ENCODE data around the gene MAP2K3.

The MAP2K3 gene

DNA sequence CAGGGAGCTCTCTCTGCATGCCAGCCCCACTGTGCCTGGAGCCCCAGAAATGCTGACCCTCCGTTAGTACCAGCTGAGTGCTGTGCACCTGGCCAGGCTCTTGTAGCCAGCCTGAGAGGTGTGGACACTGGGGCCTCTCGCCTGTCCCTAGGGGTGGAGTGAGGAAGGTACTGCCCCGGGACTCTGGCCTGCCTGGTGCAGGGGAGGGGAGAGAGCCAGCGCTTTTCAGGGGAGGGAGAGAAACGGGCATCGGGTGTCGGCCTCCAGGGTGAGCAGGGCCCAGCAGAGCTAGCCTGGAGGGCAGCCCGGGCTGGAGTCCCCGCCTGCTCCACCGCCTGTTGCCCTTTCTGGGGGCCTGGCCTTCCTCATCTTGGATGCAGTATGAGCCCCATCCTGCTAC, 13.1 kb downstream of the MAP2K3 start:
- H3K36me3 ChIP-seq (ENCODE audit: control insufficient read depth in 2 of 2, insufficient read depth in 2 of 2, low read length in 2 of 2): peaks cover 29 to 34% of the 10 kb centered on the region in 2 donors

DNA sequence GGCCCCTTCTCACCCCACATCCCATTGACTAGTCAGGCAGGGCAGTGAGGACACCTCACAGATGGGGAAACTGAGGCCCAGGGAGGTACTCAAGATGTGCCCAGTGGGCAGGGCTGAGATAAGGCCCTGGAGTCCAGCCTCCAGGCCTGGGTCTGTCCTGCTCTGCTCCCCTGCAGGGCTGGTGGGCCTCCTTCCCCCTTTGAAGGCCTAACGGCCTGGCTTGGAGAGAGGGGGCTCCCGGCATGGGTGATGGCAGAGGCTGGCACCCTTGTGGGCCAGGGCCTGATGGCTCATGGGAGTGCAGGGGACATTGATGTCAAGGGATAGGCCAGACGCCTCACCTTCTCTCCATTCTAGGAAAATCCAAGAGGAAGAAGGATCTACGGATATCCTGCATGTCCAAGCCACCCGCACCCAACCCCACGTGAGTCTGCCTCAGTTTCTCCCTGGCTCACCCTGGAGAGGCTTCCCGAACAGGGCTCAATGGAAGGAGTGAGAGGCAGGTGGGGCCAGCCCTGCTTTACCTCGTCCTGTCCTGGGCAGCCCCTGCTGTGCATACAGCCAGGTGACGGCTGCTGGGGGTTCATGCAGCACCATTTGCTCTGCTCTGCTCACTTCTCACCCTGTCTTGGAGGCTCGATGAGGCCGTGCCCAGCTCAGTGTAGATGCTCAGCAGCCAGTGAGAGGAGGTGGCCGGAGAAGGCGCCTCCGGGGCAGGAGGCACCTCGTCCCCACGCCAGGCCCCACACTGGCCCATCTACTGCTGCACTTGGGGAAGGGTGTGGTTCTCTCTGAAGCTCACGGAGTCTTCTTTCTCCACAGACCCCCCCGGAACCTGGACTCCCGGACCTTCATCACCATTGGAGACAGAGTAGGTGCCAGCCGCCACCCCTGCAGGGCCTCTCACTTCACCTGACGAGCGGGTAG, 13.8 kb downstream of the MAP2K3 start:
- Histone ChIP-seq H3K9ac (ENCODE audit: low read depth in 1 of 2, low read length in 2 of 2) (no peak overlapping the region), H3K4me1 (ENCODE audit: control insufficient read depth in 2 of 2, insufficient read depth in 2 of 2, low read length in 2 of 2) (peaks cover 6 to 10% of the 10 kb centered on the region in 2 donors), H3K27ac (ENCODE audit: low read depth in 2 of 2, low read length in 2 of 2) (no peak overlapping the region), H3K27me3 (ENCODE audit: control insufficient read depth in 2 of 2, insufficient read depth in 2 of 2, low read length in 2 of 2) (no peaks in the 10 kb centered on the region), H3K4me3 (ENCODE audit: low read length in 2 of 2) (no peak overlapping the region), H3K36me3 (ENCODE audit: control insufficient read depth in 2 of 2, insufficient read depth in 2 of 2, low read length in 2 of 2) (peaks cover 35 to 37% of the 10 kb centered on the region in 2 donors), H3K9me3 (ENCODE audit: control insufficient read depth in 2 of 2, low read length in 2 of 2) (peaks cover 0 to 2% of the 10 kb centered on the region in 2 donors)

More for the DNA sequence above, 13.1 kb downstream of the MAP2K3 start:
- peaks cover 0 to 2% of the 10 kb centered on the region in 2 donors for H3K9me3 ChIP-seq (ENCODE audit: control insufficient read depth in 2 of 2, low read length in 2 of 2)
- H3K9ac ChIP-seq (ENCODE audit: low read depth in 1 of 2, low read length in 2 of 2): no peak overlapping the region
- peaks cover 6 to 10% of the 10 kb centered on the region in 2 donors for H3K4me1 ChIP-seq (ENCODE audit: control insufficient read depth in 2 of 2, insufficient read depth in 2 of 2, low read length in 2 of 2)
- no peak overlapping the region for H3K4me3 ChIP-seq (ENCODE audit: low read length in 2 of 2)
- H3K27ac ChIP-seq (ENCODE audit: low read depth in 2 of 2, low read length in 2 of 2): no peak overlapping the region
- H3K27me3 ChIP-seq (ENCODE audit: control insufficient read depth in 2 of 2, insufficient read depth in 2 of 2, low read length in 2 of 2): no peaks in the 10 kb centered on the region

GRCh38 chr17:21298983-21299519, 14.5 kb downstream of the MAP2K3 start:
- Histone ChIP-seq H3K9me3 (ENCODE audit: control insufficient read depth in 2 of 2, low read length in 2 of 2) (peaks cover 0 to 2% of the 10 kb centered on the region in 2 donors), H3K27ac (ENCODE audit: low read depth in 2 of 2, low read length in 2 of 2) (no peak overlapping the region), H3K27me3 (ENCODE audit: control insufficient read depth in 2 of 2, insufficient read depth in 2 of 2, low read length in 2 of 2) (no peaks in the 10 kb centered on the region), H3K36me3 (ENCODE audit: control insufficient read depth in 2 of 2, insufficient read depth in 2 of 2, low read length in 2 of 2) (peaks cover 41 to 42% of the 10 kb centered on the region in 2 donors), H3K4me3 (ENCODE audit: low read length in 2 of 2) (no peak overlapping the region), H3K4me1 (ENCODE audit: control insufficient read depth in 2 of 2, insufficient read depth in 2 of 2, low read length in 2 of 2) (peaks cover 6 to 10% of the 10 kb centered on the region in 2 donors), H3K9ac (ENCODE audit: low read depth in 1 of 2, low read length in 2 of 2) (no peak overlapping the region)

- Histone ChIP-seq H3K4me1 (ENCODE audit: control insufficient read depth in 2 of 2, insufficient read depth in 2 of 2, low read length in 2 of 2) (peaks cover 2 to 3% of the 10 kb centered on the region in 2 donors), H3K4me3 (ENCODE audit: low read length in 2 of 2) (no peak overlapping the region), H3K27ac (ENCODE audit: low read depth in 2 of 2, low read length in 2 of 2) (no peak overlapping the region), H3K9ac (ENCODE audit: low read depth in 1 of 2, low read length in 2 of 2) (no peak overlapping the region), H3K9me3 (ENCODE audit: control insufficient read depth in 2 of 2, low read length in 2 of 2) (no peaks in the 10 kb centered on the region), H3K36me3 (ENCODE audit: control insufficient read depth in 2 of 2, insufficient read depth in 2 of 2, low read length in 2 of 2) (peaks cover 44% of the 10 kb centered on the region in 2 donors), H3K27me3 (ENCODE audit: control insufficient read depth in 2 of 2, insufficient read depth in 2 of 2, low read length in 2 of 2) (no peaks in the 10 kb centered on the region)
Observed at GRCh38 chr17:21299981-21300600, 15.6 kb downstream of the MAP2K3 start.

GRCh38 chr17:21300601-21301571, 16.4 kb downstream of the MAP2K3 start:
- H3K4me3 ChIP-seq (ENCODE audit: low read length in 2 of 2): no peak overlapping the region
- no peaks in the 10 kb centered on the region for H3K27me3 ChIP-seq (ENCODE audit: control insufficient read depth in 2 of 2, insufficient read depth in 2 of 2, low read length in 2 of 2)
- no peaks in the 10 kb centered on the region for H3K9me3 ChIP-seq (ENCODE audit: control insufficient read depth in 2 of 2, low read length in 2 of 2)
- H3K4me1 ChIP-seq (ENCODE audit: control insufficient read depth in 2 of 2, insufficient read depth in 2 of 2, low read length in 2 of 2): no peaks in the 10 kb centered on the region
- H3K36me3 ChIP-seq (ENCODE audit: control insufficient read depth in 2 of 2, insufficient read depth in 2 of 2, low read length in 2 of 2): peaks cover 44% of the 10 kb centered on the region in 2 donors
- H3K9ac ChIP-seq (ENCODE audit: low read depth in 1 of 2, low read length in 2 of 2): no peak overlapping the region
- no peak overlapping the region for H3K27ac ChIP-seq (ENCODE audit: low read depth in 2 of 2, low read length in 2 of 2)

- H3K36me3 ChIP-seq (ENCODE audit: control insufficient read depth in 2 of 2, insufficient read depth in 2 of 2, low read length in 2 of 2): peaks cover 44 to 49% of the 10 kb centered on the region in 2 donors
- H3K9ac ChIP-seq (ENCODE audit: low read depth in 1 of 2, low read length in 2 of 2): no peak overlapping the region
- H3K27me3 ChIP-seq (ENCODE audit: control insufficient read depth in 2 of 2, insufficient read depth in 2 of 2, low read length in 2 of 2): no peaks in the 10 kb centered on the region
- H3K9me3 ChIP-seq (ENCODE audit: control insufficient read depth in 2 of 2, low read length in 2 of 2): no peaks in the 10 kb centered on the region
- H3K4me1 ChIP-seq (ENCODE audit: control insufficient read depth in 2 of 2, insufficient read depth in 2 of 2, low read length in 2 of 2): no peaks in the 10 kb centered on the region
- H3K27ac ChIP-seq (ENCODE audit: low read depth in 2 of 2, low read length in 2 of 2): no peak overlapping the region
- H3K4me3 ChIP-seq (ENCODE audit: low read length in 2 of 2): no peak overlapping the region
Observed at GRCh38 chr17:21301593-21302550, 17.4 kb downstream of the MAP2K3 start.

- Histone ChIP-seq H3K9me3 (ENCODE audit: control insufficient read depth in 2 of 2, low read length in 2 of 2) (no peaks in the 10 kb centered on the region), H3K36me3 (ENCODE audit: control insufficient read depth in 2 of 2, insufficient read depth in 2 of 2, low read length in 2 of 2) (peaks cover 44 to 49% of the 10 kb centered on the region in 2 donors), H3K27me3 (ENCODE audit: control insufficient read depth in 2 of 2, insufficient read depth in 2 of 2, low read length in 2 of 2) (no peaks in the 10 kb centered on the region), H3K27ac (ENCODE audit: low read depth in 2 of 2, low read length in 2 of 2) (no peak overlapping the region), H3K4me1 (ENCODE audit: control insufficient read depth in 2 of 2, insufficient read depth in 2 of 2, low read length in 2 of 2) (no peaks in the 10 kb centered on the region), H3K9ac (ENCODE audit: low read depth in 1 of 2, low read length in 2 of 2) (no peak overlapping the region), H3K4me3 (ENCODE audit: low read length in 2 of 2) (no peak overlapping the region)
Observed at GRCh38 chr17:21302711-21303425, 18.4 kb downstream of the MAP2K3 start.

- Histone ChIP-seq H3K27ac (ENCODE audit: low read depth in 2 of 2, low read length in 2 of 2) (no peak overlapping the region), H3K4me1 (ENCODE audit: control insufficient read depth in 2 of 2, insufficient read depth in 2 of 2, low read length in 2 of 2) (no peaks in the 10 kb centered on the region), H3K27me3 (ENCODE audit: control insufficient read depth in 2 of 2, insufficient read depth in 2 of 2, low read length in 2 of 2) (no peaks in the 10 kb centered on the region), H3K9ac (ENCODE audit: low read depth in 1 of 2, low read length in 2 of 2) (no peak overlapping the region), H3K9me3 (ENCODE audit: control insufficient read depth in 2 of 2, low read length in 2 of 2) (peaks cover 0 to 2% of the 10 kb centered on the region in 2 donors), H3K4me3 (ENCODE audit: low read length in 2 of 2) (no peak overlapping the region), H3K36me3 (ENCODE audit: control insufficient read depth in 2 of 2, insufficient read depth in 2 of 2, low read length in 2 of 2) (peaks cover 43 to 50% of the 10 kb centered on the region in 2 donors)
Observed at GRCh38 chr17:21303441-21304065, 19.0 kb downstream of the MAP2K3 start.
